Measurements from ENCODE around the gene TSEN2.
"Not testable (repeated sequence)": the region's sequence is repeated elsewhere in the genome, so short reads cannot be mapped to it uniquely, and the experiment has no call there.

Gene TSEN2

DNA sequence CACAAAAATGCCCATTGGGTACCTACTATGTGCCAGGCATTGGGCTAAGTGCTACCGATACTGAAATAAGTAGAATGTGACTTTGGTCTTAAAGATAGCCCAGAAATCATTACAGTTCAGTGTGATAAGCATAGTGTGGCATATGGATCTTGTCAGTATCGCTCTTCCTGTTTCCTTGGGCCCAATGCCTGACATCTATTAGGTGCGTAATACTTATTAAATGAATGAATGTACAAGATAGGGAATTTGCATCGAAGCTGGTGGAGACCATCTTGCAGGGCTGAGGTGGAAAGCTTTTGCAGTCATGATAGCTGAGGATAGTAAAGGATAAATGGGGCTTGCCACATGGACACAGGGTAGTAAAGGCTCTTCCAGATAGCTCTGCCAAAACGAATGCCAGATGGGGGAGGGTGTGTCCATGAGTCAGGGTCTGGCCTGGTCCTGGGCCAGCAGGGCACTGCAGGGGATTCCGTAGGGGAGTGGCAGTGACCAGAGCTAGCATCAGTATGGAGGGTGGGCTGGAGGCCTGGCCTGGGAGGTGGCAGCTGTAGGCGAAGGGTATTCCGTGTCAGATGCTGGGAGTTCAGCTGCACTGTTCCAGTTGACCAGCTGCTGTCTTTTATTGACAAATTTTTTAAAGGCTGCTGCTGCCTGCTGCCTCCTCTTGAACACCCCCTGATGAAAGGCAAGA lies 23.5 kb downstream of the TSEN2 start:
- peak; percentile 77 for DNase-seq

DNA sequence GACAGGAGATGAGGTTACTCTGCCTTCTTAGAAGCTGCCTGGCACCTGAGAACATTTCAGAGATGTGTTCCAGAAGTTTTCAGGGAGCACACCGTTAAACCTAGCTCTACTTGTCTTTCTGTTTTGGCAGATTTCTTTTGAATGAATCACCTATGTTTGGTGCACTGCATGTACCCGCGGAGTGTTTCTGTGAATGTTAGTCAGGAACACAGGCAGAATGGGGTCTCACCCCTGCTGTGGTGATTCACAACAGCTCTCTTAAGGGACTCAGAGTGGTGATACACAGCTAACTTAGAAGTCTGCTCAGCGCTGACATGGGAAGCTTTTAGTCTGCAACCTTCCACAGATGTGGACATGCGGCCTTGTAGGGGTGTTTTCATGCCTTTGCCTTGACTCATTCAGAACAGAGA lies 24.0 kb downstream of the TSEN2 start:
- DNase-seq: no peak

DNA sequence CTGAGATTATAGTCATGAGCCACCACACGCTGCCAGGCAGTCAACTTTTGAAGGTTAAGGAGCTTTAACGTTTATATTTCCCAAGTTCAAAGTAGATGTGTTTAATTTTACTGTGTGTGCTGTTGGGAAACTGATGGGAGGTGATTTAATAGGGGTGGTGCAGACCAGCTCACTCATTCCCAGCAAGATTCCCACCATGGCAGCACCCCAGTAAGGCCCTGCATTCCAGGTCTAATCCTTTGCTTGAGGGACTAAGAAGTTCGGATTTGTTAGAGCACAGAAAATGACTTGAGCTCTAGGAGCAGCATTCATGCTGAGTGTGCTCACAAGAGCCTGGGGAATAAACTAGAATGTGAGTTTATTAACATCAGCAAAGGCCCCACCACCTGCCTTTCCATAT lies 25.2 kb downstream of the TSEN2 start:
- DNase-seq: no peak

DNA sequence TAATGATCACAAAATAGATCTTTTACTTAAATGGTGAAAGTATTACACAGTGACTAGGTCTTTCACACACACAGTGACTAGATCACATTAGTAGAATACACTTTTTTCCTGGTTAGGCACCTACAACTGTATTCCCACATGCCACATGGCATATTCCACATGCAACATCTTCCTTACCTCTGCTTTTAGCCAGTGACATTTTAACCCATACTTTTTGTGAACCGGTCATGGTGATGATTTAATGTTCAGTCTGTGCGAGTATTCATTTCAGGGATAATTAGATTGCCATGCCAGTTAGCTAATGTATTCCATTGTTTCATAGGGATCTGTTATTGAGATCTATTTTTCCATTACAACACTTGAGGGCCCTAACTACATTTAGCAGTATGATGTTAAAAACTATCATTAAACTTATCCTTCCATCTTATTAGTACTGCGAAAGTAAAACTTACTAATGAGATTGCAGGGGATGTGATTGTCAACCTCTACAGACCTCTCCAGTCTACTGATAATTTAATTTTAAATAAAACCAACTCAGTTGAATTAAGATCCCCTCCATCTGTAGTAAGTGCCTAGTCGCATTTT lies 28.3 kb downstream of the TSEN2 start:
- no peak for DNase-seq

DNA sequence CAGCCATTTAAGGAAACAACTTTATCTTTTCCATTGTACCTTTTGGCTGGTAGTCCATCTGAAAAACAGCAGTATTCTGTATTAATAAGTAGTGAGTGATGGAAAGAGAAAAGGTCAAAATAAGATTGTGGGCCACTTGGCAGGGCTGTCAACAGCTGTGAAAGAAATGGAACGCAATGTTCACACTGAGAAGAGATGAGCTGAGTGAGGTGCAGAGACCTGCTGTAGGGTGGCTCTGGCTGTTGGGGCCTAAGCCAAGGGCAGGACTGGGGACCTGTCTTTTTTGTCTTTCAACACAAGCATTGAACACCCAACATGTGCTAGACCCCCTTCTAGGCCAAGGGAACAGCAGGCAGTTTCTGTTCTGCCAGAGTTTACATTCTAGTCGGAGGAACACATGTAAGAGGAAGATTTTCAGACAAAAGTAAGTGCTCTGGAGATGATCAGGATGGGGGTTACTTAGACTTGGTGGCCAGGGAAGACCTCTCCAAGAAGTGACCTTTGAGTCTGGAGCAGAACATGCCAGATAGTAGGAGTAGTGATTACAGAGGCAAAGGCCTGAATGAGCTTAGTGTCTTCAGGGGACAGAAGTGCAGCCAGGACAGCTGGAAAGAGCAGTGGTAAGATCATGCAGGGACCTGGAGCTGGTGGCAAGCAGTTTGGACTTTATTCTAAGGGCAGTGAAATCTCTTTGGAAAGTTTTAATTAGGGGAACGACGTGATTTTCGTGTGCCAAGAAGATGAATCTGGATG lies 29.6 kb downstream of the TSEN2 start:
- DNase-seq: no peak

DNA sequence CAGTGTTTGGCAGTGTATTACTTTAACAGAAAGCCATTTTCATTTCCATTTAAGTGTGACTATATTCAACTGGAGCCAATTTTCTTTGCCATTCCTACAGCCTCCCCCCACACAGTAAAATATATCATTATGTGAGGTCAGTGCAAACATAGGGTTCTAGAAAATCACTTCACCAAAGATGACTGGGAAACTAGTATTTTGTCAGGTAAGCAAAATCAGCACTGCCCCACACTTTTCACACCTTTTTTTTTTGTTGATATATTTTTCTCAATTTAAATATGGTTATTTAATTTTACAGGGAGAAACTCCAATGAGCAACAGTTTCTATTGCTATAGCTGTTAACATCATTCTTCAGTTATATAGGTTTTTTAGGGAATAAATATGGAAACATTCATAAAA lies 31.4 kb downstream of the TSEN2 start:
- DNase-seq: no peak

DNA sequence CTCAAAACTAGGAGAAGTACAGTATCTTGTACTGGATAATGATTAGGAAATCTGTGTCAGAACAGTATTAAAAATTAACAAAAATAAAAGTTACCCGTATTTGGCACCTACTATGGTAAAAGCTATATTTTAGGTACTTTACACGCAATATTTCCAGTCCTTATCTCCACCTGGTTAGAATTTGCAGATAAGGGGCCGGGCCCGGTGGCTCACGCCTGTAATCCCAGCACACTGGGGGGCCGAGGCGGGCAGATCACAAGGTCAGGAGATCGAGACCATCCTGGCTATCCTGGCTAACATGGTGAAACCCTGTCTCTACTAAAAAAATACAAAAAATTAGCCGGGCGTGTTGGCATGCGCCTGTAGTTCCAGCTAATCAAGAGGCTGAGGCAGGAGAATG lies 32.6 kb downstream of the TSEN2 start:
- DNase-seq: no peak

DNA sequence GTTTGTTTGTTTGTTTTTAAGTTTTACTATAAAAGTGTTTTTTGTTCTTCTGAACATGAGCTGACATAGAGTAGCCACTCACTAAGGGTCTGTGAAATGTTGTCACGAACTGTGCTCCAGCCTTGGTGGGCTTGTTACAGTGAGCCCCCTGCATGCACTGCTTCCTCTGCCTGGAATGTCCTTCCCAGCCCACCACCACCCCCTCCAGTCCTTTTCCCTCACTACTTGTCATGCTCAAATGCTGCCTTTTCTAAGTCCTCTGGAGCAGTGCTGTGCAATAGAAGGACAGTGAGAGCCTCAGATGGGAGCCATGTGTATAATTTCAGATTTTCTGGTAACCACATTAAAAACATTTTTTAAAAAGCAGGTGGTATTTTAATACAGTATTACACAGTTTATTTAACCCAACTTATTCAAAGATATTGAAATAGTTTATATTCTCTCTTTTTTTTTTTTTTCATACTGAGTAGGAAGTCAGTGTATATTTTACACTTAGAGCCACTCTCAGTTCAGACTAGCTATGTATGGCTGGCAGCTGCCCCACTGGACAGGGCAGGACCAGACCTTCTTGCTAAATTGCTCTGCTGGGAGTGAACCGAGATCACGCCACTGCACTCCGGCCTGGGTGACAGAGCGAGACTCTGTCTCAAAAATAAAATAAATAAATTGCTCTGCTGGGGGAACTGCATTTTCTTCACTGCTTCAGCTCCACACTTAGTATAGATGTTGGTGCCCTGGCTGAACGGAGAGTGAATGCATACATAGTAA lies 34.2 kb downstream of the TSEN2 start:
- DNase-seq: no peak

DNA sequence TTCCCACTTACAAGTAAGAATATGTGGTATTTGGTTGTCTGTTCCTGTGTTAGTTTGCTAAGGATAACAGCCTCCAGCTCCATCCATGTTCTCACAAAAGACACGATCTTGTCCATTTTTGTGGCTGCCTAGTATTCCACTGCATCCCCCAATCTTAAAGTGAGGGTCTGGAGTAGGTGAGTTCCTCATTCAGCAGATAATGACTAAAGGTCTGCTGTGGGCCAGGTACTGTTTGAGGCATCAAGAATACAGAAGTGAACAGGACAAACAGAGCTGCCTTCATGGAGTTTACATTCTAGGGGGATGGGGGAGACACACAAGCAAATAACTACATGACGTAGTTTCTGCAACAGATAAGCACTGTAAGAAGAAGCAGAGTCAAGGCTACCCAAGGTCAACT lies 36.7 kb downstream of the TSEN2 start:
- no peak for DNase-seq

DNA sequence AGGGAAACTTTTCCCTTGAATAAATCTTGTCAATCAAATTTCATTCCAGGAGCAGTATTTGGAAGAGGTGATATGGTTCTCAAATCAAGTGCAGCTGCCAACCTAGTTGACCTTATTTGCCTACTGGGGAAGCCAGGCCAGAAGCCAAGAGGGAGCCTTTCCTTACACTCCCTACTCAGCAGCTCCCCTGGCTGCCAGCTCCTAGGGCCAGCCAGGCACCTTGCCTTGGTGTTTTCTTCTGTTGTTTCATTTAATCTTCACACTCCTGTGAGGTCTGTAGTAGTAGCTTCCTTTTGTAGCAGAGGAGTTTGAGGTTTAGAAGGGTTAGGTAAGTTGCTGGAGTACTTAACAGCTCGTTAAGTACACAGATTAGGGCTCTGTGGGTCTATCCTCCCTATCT lies 38.4 kb downstream of the TSEN2 start:
- DNase-seq: no peak

DNA sequence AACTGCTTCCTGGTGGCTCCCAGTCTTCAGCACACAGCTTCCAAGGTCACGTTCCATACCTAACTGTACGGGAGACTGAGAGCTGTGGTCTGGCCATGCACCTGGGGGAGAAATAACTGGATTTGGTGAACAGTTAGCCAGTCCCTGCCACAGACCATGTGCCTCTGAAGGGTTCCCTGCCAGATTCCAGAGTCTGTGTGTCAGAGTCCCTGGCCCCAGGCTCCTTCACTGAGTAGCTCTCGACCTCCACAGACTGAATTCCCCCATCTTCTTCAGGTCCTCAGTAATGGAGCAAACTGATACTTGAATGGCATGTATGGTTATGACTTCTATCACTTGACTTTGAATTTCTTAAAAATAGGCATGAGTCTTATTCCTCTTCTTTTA lies 43.5 kb downstream of the TSEN2 start:
- no peak for DNase-seq

DNA sequence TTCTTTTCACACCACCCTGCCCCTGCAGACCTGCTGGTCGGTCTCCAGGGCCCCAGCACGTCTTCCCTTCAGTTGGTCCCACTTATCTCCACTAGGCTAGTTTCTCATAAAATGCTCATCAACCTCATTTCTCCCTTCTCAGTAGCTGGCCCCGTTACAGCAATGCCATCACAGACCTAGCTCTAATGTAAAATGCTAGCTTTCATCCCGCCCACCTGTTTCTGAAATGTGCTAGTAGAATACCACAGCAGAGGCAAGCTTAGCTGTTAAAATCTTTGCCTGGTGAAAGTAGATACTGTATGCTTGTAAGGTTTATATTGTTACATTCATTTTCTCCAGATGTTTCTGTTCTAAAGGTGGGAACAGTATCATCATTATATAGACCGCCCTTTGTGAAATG lies 47.9 kb downstream of the TSEN2 start:
- no peak for DNase-seq

DNA sequence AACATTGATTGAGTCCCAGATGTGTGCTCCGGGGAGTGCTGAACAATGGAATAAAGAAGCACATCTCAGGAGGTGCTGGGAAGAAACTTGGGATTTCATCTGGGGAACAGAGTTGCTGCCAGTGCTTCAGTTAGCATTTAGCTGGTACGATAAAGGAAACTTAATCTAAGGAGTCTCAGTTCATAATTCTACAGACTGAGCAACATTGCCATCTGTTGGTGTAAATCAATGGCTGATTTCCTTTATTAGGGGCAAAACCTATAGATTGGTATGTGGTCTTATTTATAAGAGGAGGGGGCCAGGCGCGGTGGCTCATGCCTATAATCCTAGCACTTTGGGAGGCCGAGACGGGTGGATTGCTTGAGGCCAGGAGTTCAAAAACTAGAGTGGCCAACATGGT lies 52.1 kb downstream of the TSEN2 start:
- DNase-seq: peak; percentile 8

DNA sequence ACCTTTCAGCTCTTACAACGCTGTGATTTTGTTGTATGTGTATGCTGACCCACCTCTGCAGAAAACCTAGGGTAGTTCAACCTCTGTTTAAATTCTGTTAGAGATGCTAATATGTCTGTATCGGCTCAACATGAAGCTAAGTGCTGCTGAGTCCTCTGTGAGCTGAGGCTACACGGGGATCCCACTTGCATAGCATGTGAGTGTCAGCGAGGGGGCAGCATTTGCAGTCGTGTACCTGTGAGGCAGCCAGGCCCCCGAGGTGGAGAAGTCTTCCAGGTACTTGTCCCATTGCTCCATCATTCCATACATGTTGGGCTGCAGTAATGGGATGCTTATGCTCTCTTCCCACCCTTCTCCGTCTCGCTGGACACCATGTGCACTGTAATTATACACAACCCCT lies 57.3 kb downstream of the TSEN2 start:
- no peak for DNase-seq

DNA sequence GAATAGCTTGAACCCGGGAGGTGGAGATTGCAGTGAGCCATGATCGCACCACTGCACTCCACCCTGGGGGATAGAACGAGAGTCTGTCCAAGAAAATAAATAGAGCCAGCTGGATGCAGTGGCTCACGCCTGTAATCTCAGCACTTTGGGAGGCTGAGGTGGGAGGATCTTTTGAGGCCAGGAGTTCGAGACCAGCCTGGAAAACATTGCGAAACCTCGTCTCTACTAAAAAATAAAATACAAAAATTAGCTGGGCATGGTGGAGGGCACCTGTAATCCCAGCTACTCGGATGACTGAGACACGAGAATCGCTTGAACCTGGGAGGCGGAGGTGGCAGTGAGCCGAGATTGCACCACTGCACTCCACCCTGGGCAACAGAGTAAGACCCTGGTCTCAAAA lies 59.2 kb downstream of the TSEN2 start:
- not testable (repeated sequence) for DNase-seq

DNA sequence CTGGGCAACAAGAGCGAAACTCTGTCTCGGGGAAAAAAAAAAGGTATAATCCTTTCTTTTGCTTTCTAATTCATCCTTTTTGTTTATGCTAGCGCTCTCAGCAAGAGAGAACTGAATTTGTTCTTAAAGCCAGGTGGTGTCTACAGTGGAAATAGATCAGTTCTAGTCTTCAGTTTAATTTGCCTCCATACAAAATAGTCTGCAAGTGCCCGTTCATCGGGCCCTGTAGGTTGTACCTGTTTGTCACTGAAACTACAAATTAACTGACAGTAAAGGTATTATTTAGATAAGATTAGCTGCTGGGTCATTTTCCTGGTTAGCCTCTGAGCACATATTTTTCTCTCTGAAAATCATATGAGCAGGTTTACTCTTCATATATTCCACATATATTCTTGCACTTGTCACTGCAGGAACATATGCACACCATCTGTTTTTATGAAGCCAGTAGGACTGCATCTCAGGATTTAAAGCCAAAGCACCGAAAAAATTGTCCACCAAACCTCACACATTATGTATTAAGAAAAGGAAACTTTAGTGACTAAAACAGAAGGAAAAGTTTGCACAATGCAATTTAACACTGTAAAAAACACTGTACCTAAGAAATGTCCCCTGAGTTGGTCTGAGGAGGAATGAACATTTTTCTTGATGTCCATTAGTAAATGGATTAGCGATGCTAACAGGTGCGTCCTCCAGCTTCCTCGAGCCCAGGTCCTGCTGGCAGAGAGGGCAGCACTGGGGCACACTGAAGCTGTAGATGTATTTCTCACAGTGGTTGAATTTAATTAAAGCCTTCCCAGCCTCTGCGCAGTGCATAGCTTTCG lies 60.6 kb downstream of the TSEN2 start:
- no peak for DNase-seq

DNA sequence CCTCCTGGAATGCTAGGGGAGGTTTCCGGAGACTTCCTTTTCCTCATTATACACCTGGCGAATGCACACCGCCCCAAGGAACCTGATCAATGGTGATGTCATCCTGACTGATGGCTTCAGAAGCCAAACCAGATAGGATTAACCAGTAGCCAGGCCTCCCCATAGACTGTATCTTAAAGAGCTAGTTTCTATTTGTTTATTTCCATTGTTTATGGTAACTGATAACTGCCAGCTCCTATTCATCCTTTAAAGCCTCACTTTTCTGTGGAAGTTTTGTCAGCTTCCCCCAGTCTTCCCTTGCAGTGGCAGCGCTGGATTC lies 61.2 kb downstream of the TSEN2 start, which contains the start of gene MKRN2OS:
Gene MKRN2OS (minus strand): TSS at position 27 of the 319 bp plus-strand sequence. CDS start 35 bp downstream, outside the sequence.
- DNase-seq: peak; percentile 19

DNA sequence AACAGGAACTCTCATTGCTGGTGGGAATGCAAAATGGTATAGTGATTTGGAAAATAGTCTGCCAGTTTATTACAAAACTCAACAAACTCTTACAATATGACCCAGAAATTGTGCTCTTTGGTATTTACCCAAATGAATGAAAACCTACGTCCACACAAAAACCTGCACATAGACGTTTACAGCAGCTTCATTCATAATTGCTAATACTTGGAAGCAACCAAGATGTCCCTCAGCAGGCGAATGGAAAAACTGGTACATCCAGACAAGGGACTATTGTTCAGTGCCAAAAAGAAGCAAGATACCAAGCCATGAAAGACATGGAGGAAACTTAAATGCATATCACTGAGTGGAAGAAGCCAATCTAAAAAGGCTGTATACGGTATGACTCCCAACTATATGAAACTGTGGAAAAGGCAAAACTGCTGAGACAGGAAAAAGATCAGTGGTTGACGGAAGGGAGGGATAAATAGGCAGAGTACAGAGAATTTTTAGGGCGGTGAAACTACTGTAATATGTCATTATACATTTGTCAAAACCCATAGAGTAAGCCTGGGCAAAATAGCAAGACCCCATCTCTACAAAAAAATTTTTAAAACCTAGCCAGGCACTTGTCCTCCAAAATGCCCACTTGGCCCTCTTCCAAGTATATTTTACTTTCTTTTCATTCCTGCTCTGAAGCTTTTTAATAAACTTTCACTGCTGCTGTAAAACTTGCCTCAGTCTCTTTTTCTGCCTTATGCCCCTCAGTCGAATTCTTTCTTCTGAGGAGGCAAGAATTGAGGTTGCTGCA lies 65.9 kb downstream of the TSEN2 start:
- no peak for DNase-seq

DNA sequence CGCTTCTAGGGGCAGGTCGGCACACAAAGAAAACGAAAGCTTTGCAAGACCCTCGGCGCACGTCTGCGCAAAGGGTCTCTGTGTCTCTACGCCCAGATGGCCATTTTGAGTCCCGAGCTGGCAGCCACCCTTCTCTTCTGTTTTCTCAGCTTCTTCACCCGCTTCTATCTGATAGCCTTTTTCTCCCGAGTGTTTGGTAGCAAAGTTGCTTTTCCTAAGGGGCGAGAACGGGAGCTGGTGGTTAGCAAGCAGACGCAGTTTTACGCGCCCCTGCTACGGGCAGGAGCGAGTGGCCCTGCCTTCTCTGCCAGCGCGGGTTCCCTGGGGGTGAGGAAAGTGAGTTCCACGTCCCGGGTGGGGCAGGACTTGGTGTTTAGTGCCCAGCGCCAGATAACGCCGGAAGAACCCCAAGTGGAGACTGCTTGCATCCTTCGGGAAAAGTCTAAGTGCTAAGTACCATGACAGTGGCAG lies 69.7 kb downstream of the TSEN2 start:
- no peak for DNase-seq

DNA sequence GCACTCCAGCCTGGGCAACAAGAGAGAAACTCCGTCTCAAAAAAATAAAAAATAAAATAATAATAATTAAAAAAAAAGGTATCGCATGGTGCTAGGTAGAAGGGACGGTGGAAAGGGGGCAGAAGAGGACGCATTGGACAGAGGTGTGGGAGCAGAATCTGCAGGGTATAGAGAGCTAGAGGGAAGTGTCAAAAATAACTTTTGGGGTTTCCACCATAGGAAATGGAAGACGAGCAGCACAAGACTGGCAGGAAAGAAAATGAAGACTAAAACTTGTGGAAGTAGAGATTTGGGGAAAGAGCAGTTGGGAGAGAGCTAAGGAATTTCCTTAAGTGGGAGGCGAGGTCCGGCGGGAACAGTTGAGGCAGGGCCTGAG lies 72.0 kb downstream of the TSEN2 start:
- no peak for DNase-seq

DNA sequence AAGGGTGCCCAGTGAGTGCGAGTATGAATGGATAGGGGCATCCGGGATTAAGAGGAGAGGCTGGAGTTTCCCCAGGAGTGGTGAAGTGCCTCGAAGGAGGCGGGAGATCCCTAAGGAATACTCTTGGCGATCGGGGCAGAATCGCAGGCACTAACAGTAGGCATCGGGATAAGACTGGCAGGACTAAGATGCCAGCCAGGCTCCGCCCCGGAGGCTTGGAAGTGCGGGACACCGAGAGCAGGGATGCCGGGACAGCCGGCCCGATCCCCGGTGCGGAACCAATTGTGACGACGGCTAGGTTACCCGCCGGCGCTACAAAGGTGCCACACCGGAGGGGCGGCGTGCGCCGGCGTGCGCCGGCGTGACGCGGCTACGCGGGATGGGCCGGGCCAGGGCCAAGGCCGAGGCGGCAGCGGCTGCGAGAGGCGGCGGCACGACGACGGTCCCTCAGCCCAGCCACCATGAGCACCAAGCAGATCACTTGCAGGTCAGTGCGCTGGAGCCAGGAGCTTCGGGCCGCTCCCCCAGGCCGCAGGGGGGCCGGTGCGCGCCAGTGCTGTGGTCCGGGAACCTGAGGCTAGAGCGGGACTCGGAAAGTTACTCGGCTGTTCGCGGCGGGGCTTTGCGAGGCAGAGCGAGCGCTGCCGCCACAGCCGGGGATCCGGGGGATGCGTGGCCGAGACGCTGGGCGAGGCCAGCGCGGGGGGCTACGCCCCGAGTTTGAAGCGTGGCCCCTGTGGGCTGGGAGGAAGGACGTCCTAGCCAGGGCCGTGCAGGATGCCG lies 72.6 kb downstream of the TSEN2 start, which contains the start of gene MKRN2:
Gene MKRN2 (plus strand): TSS at position 398 of the 783 bp plus-strand sequence. CDS start 64 bp downstream, at position 462.
- peak; percentile 69 for DNase-seq
